Subcutaneous adipose tissue (tissue), 4 donors: Measurements from ENCODE around the gene MTUS2. TPM values are rescaled to one million over a fixed set of nuclear protein-coding genes. Genes with fewer than 3 reads are reported as not detected.

Experiments used
- total RNA-seq, 4 donors: library from RNA; depleted of rRNA; stranded (reverse); fragments of >200 nt; gene quantifications; one replicate each; pipeline ENCODE4 v1.1.0, GENCODE V29; 2016
- TF ChIP-seq, protein P1 (sequence below): fragments of 450-650 bp; IDR thresholded peaks from one replicate; pipeline ENCODE4 v1.5.1; 2016; ENCODE audit warnings: low read depth, mild to moderate bottlenecking, control low read depth, antibody characterized with exemption, moderate library complexity

Gene MTUS2
- total RNA-seq, 4 donors from 2014 or later: not detected

DNA sequence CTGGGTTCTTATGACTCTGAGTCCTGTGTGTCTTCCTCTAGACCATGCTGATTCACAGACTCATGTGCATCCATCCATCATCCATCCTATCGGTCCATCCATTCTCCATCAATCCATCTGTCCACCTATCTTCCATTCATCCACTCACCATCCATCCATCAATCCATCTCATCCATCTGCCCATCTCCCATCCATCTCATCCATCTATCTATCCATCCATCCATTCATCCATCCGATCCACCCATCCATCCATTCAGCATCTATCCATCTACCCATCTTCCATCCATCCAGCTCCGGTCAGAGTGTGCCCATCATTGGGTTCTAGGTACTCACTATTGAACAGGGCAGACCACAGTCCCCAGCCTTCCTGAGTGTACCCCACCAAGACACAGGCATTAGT, 699.8 kb downstream of the MTUS2 start:
- TF ChIP-seq, protein P1, sequence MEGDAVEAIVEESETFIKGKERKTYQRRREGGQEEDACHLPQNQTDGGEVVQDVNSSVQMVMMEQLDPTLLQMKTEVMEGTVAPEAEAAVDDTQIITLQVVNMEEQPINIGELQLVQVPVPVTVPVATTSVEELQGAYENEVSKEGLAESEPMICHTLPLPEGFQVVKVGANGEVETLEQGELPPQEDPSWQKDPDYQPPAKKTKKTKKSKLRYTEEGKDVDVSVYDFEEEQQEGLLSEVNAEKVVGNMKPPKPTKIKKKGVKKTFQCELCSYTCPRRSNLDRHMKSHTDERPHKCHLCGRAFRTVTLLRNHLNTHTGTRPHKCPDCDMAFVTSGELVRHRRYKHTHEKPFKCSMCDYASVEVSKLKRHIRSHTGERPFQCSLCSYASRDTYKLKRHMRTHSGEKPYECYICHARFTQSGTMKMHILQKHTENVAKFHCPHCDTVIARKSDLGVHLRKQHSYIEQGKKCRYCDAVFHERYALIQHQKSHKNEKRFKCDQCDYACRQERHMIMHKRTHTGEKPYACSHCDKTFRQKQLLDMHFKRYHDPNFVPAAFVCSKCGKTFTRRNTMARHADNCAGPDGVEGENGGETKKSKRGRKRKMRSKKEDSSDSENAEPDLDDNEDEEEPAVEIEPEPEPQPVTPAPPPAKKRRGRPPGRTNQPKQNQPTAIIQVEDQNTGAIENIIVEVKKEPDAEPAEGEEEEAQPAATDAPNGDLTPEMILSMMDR: no peak

DNA sequence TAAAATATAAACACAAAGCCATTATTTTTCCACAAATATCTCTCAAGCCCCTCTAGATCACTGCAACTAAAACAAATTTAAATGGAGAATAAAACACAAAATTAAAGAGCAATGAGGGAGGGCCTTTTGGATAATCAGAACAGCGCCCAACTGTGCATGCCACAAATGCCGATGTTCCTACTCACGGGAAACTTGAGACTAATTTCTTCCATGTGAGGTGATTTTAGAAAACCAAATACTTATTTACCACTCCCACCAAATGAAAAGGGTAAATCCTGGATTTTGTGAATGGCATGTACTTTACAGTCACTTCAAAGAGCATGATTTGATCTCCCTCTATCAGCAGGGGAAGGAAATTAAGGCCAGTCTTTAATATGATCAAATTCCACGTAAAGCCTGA, 700.5 kb downstream of the MTUS2 start:
- TF ChIP-seq, protein P1: no peak

DNA sequence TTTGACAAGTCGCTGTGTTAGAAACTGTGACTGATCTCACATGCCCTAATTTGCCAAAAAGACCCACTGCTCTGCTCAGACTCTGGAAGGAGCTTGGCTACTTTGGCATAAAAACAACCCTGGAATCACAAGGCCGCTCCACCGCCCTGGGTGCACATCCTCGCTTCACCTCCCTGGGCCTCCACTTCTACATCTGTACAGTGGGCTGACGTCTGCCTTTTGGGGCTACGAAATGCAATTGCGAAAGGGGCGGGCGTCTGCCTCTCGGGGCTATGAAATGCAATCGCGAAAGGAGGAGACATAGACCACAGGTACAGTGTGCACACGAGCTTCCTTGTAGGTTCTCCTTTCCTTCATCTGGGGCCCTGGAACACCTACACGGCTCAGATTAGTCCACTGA, 701.2 kb downstream of the MTUS2 start:
- TF ChIP-seq, protein P1: no peak

DNA sequence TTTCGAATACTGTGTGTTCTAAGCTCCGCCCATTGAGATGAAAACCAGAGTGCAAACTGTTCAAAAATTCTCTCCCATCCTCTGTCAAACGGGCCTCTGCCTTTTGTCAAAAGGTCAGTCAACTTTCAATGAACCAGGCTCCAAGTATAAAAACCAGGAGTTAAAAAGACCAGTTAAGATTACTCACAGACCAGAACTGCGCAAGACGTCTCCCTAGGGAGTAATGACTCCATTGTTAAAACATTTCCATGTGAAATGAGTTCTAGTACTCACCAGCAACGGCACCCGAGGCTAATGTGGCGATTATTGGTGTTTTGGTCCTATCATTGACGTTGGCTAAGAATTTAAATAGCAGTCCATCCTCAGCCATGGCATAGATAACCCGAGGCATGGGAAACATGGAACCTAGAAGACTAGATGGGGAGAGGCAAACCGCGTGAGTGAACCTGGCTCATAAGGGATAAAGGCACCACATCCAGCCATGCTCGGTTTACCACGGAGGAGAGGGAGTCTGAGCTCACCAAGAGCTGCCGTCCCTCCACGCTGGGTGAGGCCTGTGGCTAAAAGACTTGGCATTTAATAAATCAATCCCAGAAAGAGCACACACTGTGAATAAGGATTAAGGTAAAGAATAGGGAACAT, 702.0 kb downstream of the MTUS2 start:
- TF ChIP-seq, protein P1: no peak

DNA sequence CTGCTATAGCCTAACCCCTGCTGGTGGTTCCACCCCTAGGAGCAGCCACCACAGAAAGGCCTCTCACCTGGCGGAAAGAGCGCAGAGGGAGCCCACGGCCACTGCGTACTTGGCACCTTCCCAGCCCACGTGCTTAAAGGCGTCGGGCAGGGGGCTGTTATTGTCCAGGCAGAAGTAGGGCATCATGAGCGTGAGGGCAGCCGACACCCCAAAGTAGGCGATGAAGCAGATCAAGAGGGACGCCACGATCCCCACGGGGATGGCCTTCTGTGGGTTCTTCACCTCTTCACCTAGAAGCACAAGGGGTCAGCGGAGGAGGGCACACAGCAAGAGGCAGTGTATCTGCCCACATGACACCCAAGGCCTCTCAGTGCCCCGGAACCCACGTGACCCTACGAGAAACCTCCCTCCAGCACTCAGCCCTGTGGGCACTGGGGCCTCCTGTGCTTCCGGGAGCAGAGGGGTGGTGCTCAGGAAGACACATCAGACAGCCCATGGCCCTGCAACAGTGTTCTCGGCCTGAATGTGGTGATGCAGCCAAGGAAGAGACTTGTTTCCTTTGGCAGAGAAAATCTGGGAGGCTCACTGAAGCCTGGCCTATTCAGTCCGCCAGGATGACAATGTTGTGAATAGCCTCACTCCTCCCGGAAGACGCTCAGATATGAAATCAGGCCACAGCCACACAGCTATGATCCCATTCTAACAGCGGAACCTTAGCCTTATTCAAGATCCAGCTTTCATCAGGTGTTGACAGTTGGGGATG, 703.2 kb downstream of the MTUS2 start:
- TF ChIP-seq, protein P1: no peak

DNA sequence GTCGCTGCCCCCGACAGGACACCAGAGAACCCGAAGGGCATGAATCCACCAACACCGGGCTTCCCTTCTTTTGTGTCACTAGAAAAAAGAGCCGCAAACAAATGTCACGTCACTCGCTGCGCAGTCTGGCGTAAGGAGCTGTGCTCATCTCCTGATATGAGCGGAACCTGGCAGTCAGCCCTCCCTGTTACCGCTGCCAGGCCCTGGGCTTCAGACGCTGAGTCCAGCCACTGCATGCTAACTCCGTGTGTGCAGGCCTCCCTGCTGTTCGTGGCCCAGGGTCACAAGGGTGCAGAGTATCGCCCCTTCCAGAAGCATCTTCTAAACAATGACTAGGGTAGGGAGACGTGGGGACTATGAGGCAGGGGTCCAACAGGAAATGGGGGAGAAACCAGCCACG, 704.0 kb downstream of the MTUS2 start:
- TF ChIP-seq, protein P1: no peak

DNA sequence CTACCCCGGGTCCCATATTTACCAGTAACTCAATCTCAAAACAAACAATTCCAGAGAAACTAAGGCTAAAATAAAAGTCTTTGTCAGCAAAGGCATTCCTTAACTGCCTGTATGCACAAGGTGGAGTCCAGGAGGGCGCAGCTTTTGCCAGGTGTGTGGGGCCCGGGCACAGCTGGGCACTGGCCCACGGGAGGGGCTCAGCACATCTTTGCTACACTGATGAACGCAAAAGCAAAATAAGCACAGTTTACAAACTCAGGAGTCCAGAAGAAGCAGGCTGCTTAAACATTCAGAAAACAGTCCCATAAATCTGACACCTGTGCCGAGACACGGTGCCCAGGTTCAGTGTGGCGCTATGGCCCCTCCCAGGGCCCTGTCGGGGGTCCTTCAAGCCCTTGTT, 704.5 kb downstream of the MTUS2 start:
- TF ChIP-seq, protein P1: no peak
